Sigmoid colon (tissue), 7 donors: ENCODE data around the gene SHANK3. TPM values are rescaled to one million over a fixed set of nuclear protein-coding genes. Genes with fewer than 3 reads are reported as not detected.
"Not testable (repeated sequence)": the region's sequence is repeated elsewhere in the genome, so short reads cannot be mapped to it uniquely, and the experiment has no call there.

ENCODE experiments used
- DNase-seq: peaks from one replicate; pipeline ENCODE4 v3.0.0-alpha.2; 2019
- H3K27ac ChIP-seq, 4 donors: fragments of 200-600 bp; sonication (generic); one replicate each; pipeline ENCODE4 v1.5.1; 2016 to 2019; ENCODE audit warnings: mild to moderate bottlenecking in 1 of 4
- H3K27me3 ChIP-seq, 3 donors: fragments of 200-600 bp; sonication (generic); one replicate each; pipeline ENCODE4 v1.5.1; 2019; ENCODE audit warnings: mild to moderate bottlenecking in 1 of 3
- H3K36me3 ChIP-seq, 4 donors: fragments of 200-600 bp; sonication (generic); one replicate each; pipeline ENCODE4 v1.5.1; 2016 to 2019
- H3K4me1 ChIP-seq, 4 donors: fragments of 200-600 bp; sonication (generic); one replicate each; pipeline ENCODE4 v1.5.1; 2017 to 2019
- H3K4me3 ChIP-seq, 4 donors: fragments of 200-600 bp; sonication (generic); one replicate each; pipeline ENCODE4 v1.5.1; 2017 to 2019; ENCODE audit warnings: mild to moderate bottlenecking in 2 of 4, moderate library complexity in 1 of 4
- H3K9me3 ChIP-seq, 4 donors: fragments of 200-600 bp in 3 of 4; sonication (generic) in 3 of 4; one replicate each; pipeline versions ENCODE4 v1.5.1 to v1.6.1; 2013 to 2019
- CTCF ChIP-seq, 4 experiments: fragments of 450-650 bp in 3 of 4; fragments of 200-600 bp in 1 of 4; IDR thresholded peaks; one replicate each; pipeline ENCODE4 v1.5.1; 2016 to 2019; ENCODE audit warnings: antibody characterized with exemption in 4 of 4, mild to moderate bottlenecking in 3 of 4, moderate library complexity in 2 of 4
- EP300 ChIP-seq, 4 donors: sonication (generic); formaldehyde crosslinking; IDR thresholded peaks; one replicate each; pipeline ENCODE4 v1.6.1; 2017; ENCODE audit warnings: antibody characterized with exemption in 4 of 4
- POLR2A ChIP-seq, 2 donors: fragments of 450-650 bp; IDR thresholded peaks; one replicate each; pipeline ENCODE4 v1.6.1; 2016; ENCODE audit warnings: antibody characterized with exemption in 2 of 2, mild to moderate bottlenecking in 2 of 2, moderate library complexity in 2 of 2
- POLR2AphosphoS5 ChIP-seq, 4 donors: sonication (generic); formaldehyde crosslinking; IDR thresholded peaks; one replicate each; pipeline ENCODE4 v1.6.1; 2017; ENCODE audit warnings: antibody characterized with exemption in 4 of 4
- WGBS, 2 donors: extraction: QIAGEN DNeasy Blood & Tissue Kit; methylation state at CpG; one replicate each; pipeline ENCODE4 v1.1.7; 2013; 5-methylcytosine and 5-hydroxymethylcytosine counted together
- intact Hi-C: fragments of 100-400 bp; cut with DNase I; formaldehyde crosslinking; loops from one replicate; pipeline ENCODE4 v1.15.1; 2023
- polyA plus RNA-seq, 3 donors: library from polyadenylated mRNA; stranded (reverse); fragments of 200-250 nt; gene quantifications; one replicate each; pipeline ENCODE4 v1.2.3, GENCODE V29; 2013
- total RNA-seq, 4 donors: library from RNA; depleted of rRNA; stranded (reverse); fragments of >200 nt; gene quantifications; one replicate each; pipeline ENCODE4 v1.1.0, GENCODE V29; 2016
- donor health status: healthy with polysubstance abuse.
- donor health status: Bipolar disorder and iron deficiency.
- donor health status: healthy.

Gene SHANK3
- total and polyA plus RNA-seq, 7 donors: 0.23 to 14.4 (median 3.2) TPM

DNA sequence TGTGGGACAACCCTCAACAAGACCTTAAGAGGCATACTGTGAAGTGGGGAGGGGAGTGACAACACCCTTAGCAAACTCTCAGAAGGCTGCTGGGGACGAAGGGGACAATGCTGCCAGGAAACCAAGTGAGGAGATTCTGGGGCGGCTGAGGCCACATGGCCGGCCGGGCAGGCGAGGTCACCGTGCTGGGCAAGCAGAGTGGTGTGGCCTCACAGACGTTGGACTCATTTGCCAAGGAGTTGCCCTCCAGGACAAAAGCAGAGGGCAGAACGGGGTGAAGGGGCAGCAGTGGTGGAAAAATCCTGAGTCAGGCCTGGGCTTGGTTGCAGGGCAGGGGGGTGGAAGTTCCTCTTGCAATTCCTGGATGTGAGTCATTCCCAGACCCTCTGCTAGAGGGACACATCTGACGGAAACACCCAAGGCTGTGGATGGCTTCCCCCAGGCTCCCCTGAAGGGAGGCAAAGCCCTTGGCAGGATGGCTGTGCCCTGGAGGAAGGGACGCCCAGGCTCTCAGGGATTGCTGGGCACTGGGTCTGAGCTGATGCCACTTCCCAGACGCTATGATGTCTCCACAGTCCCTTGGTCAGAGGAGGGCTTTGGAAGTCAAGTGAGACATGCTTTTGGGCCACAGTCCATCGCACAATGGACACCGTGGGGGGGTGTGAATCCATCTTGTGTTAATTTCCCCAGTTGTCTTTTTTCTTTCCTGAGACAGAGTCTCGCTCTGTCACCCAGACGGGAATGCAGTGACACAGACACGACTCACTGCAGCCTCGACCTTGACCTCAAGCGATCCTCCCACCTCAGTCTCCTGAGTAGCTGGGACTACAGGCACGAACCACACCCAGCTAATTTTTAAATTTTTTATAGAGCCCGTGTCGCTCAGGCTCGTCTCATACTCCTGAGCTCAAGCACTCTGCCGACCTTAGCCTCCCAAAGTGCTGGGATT, 16.2 kb upstream of the SHANK3 start:
- TF ChIP-seq POLR2AphosphoS5 (IDR thresholded peaks at IDR 0.05): peak in 3 of 4 donors; percentile 10 to 29 (median 25)
- TF ChIP-seq POLR2A (IDR thresholded peaks at IDR 0.05): no peak
- no peak for TF ChIP-seq CTCF (IDR thresholded peaks at IDR 0.05)
- TF ChIP-seq EP300 (IDR thresholded peaks at IDR 0.05): peak in 1 of 4 donors; percentile 21
- no peaks in the 10 kb centered on the region for H3K4me1 ChIP-seq
- H3K4me3 ChIP-seq: no peak overlapping the region
- H3K9me3 ChIP-seq: no peaks in the 10 kb centered on the region
- H3K27ac ChIP-seq: peak overlapping the region in 2 of 4 donors; percentile 10 to 55
- intact Hi-C loops: no loop called here
- DNase-seq: peak; percentile 63
- H3K27me3 ChIP-seq: peaks cover 0 to 43% (median 0%) of the 10 kb centered on the region in 3 donors
- H3K36me3 ChIP-seq: no peaks in the 10 kb centered on the region
- WGBS, 2 donors: 57 to 75% methylated on average over 23 of the region's 23 CpGs

GRCh38 chr22:50657925-50658324, 14.7 kb upstream of the SHANK3 start:
- TF ChIP-seq POLR2AphosphoS5 (IDR thresholded peaks at IDR 0.05) (no peak), CTCF (IDR thresholded peaks at IDR 0.05) (no peak), EP300 (IDR thresholded peaks at IDR 0.05) (no peak), POLR2A (IDR thresholded peaks at IDR 0.05) (no peak)
- no peaks in the 10 kb centered on the region for H3K36me3 ChIP-seq
- H3K9me3 ChIP-seq: no peaks in the 10 kb centered on the region
- peaks cover 0 to 43% (median 0%) of the 10 kb centered on the region in 3 donors for H3K27me3 ChIP-seq
- DNase-seq: no peak
- H3K4me1 ChIP-seq: no peaks in the 10 kb centered on the region
- no peak overlapping the region for H3K27ac ChIP-seq
- WGBS, 2 donors: 78 to 84% methylated on average over 4 of the region's 4 CpGs
- H3K4me3 ChIP-seq: no peak overlapping the region
- intact Hi-C loops: no loop called here

DNA sequence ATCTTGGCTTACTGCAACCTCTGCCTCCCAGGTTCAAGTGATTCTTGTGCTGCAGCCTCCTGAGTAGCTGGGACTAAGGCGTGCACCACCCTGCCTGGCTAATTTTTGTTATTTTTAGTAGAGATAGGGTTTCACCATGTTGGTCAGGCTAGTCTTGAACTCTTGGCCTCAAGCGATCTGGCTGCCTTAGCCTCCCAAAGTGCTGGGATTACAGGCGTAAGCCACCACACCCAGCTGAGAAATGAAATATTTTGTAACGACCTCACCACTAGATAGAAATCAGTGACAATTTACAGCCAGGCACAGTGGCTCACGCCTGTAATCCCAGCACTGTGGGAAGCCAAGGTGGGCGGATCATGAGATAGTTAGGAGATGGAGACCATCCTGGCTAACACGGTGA, 12.9 kb upstream of the SHANK3 start:
- peaks cover 0 to 40% (median 0%) of the 10 kb centered on the region in 3 donors for H3K27me3 ChIP-seq
- DNase-seq, H3K9me3 ChIP-seq, H3K4me3 ChIP-seq, intact Hi-C loops, H3K4me1 ChIP-seq, H3K27ac ChIP-seq, H3K36me3 ChIP-seq: not testable (repeated sequence)
- WGBS, 2 donors: 83 to 91% methylated on average over 7 of the region's 7 CpGs

DNA sequence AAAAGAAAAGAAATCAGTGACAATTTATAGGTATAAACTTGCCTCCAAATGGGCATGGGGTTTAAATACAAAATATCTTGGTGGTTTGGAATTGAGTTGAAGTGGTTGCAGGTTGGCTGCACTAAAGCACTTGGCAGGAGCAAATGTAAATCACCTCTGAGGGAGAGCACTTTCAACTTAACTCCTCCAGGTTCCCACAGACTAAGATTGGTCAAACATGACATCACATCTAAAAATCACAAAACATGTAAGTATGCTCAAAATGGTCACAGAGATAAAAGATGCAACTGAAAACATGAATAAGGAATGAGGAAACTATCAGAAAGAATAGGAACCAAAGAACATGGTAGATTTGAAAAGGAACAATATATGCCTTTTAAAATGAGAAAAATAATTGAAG, 12.3 kb upstream of the SHANK3 start:
- peaks cover 0 to 34% (median 0%) of the 10 kb centered on the region in 3 donors for H3K27me3 ChIP-seq
- no peak overlapping the region for H3K4me3 ChIP-seq
- no peaks in the 10 kb centered on the region for H3K36me3 ChIP-seq
- DNase-seq: no peak
- H3K4me1 ChIP-seq: no peaks in the 10 kb centered on the region
- no peaks in the 10 kb centered on the region for H3K9me3 ChIP-seq
- TF ChIP-seq POLR2A (IDR thresholded peaks at IDR 0.05) (no peak), CTCF (IDR thresholded peaks at IDR 0.05) (no peak), POLR2AphosphoS5 (IDR thresholded peaks at IDR 0.05) (no peak), EP300 (IDR thresholded peaks at IDR 0.05) (no peak)
- H3K27ac ChIP-seq: no peak overlapping the region
- intact Hi-C loops: no loop called here

DNA sequence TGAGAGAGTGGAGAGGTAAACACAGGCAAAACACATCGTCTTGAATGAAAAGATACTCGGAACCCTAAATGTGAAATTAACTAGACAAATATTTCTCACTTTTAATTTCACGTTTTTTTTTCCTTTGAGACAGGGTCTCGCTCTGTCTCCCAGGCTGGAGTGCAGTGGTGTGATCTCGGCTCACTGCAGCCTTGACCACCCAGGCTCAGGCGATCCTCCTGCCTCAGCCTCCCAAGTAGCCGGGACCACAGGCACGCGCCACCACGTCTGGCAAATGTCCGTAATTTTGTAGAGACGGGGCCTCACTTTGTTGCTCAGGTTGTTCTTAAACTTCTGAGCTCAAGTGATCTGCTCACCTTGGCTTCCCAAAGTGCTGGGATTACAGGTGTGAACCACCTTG, 7.4 kb upstream of the SHANK3 start:
- 93 to 96% methylated on average over 12 of the region's 12 CpGs for WGBS, 2 donors
- no peak for DNase-seq
- Histone ChIP-seq H3K4me3 (no peak overlapping the region), H3K36me3 (no peaks in the 10 kb centered on the region), H3K9me3 (no peaks in the 10 kb centered on the region), H3K27ac (no peak overlapping the region), H3K27me3 (peaks cover 0 to 22% (median 4%) of the 10 kb centered on the region in 3 donors), H3K4me1 (no peaks in the 10 kb centered on the region)
- TF ChIP-seq POLR2AphosphoS5 (IDR thresholded peaks at IDR 0.05): no peak
- no peak for TF ChIP-seq EP300 (IDR thresholded peaks at IDR 0.05)
- no peak for TF ChIP-seq POLR2A (IDR thresholded peaks at IDR 0.05)
- TF ChIP-seq CTCF (IDR thresholded peaks at IDR 0.05): no peak
- intact Hi-C loops: no loop called here
